ENCODE results near the gene CAMK1D. TPM values are rescaled to one million over a fixed set of nuclear protein-coding genes. Genes with fewer than 3 reads are reported as not detected.

Gene CAMK1D
- total and polyA plus RNA-seq, 2 donors, result 11.2 to 14.6 TPM

GRCh38 chr10:12561307-12561706 is 212.0 kb downstream of the CAMK1D start:
- Histone ChIP-seq H3K9me3 (ENCODE audit: control insufficient read depth in 2 of 2, insufficient read depth in 1 of 2, low read length in 1 of 2) (no peaks in the 10 kb centered on the region), H3K27ac (ENCODE audit: low read depth in 1 of 2, low read length in 1 of 2) (no peak overlapping the region), H3K4me3 (ENCODE audit: low read length in 2 of 2) (no peak overlapping the region), H3K36me3 (ENCODE audit: control insufficient read depth in 2 of 2, insufficient read depth in 2 of 2, low read length in 1 of 2) (peaks cover 0 to 2% of the 10 kb centered on the region in 2 donors), H3K4me1 (ENCODE audit: control insufficient read depth in 2 of 2, insufficient read depth in 2 of 2, low read length in 2 of 2) (peaks cover 0 to 8% of the 10 kb centered on the region in 2 donors), H3K27me3 (ENCODE audit: control insufficient read depth in 2 of 2, insufficient read depth in 1 of 2, low read length in 1 of 2) (no peaks in the 10 kb centered on the region)
- WGBS, result 93% methylated on average over 8 of the region's 8 CpGs
- no peak for DNase-seq (ENCODE audit: low read depth in 6 of 9, low spot score in 9 of 9)

- H3K27me3 ChIP-seq (ENCODE audit: control insufficient read depth in 2 of 2, insufficient read depth in 1 of 2, low read length in 1 of 2), result no peaks in the 10 kb centered on the region
- no peak overlapping the region for H3K4me3 ChIP-seq (ENCODE audit: low read length in 2 of 2)
- peaks cover 0 to 2% of the 10 kb centered on the region in 2 donors for H3K36me3 ChIP-seq (ENCODE audit: control insufficient read depth in 2 of 2, insufficient read depth in 2 of 2, low read length in 1 of 2)
- no peaks in the 10 kb centered on the region for H3K9me3 ChIP-seq (ENCODE audit: control insufficient read depth in 2 of 2, insufficient read depth in 1 of 2, low read length in 1 of 2)
- no peak overlapping the region for H3K27ac ChIP-seq (ENCODE audit: low read depth in 1 of 2, low read length in 1 of 2)
- H3K4me1 ChIP-seq (ENCODE audit: control insufficient read depth in 2 of 2, insufficient read depth in 2 of 2, low read length in 2 of 2), result peaks cover 0 to 11% of the 10 kb centered on the region in 2 donors
- no peak for DNase-seq (ENCODE audit: low read depth in 6 of 9, low spot score in 9 of 9)
Measured at GRCh38 chr10:12561720-12562119, 212.4 kb downstream of the CAMK1D start.

- peaks cover 0 to 2% of the 10 kb centered on the region in 2 donors for H3K36me3 ChIP-seq (ENCODE audit: control insufficient read depth in 2 of 2, insufficient read depth in 2 of 2, low read length in 1 of 2)
- WGBS, result 98% methylated on average over 3 of the region's 3 CpGs
Measured at GRCh38 chr10:12563489-12563888, 214.1 kb downstream of the CAMK1D start.

DNA sequence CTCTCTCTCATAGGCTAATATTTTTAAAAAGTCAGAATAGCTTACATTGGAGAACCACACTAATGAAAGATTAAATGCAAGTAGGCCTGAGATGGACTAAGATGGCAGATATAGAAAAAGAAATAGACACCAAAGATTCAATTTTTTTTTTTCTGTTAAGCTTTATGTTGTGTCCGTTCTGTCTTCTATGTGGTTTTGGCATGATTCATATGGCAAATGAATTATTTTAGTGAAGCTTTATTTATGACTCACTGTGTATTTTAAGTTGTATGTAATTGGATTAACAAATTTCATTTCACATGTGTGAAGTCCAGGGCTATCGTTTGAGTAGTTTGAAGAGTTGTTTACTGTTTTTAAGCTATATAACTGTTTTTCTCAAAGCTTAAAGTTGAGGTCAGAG is 214.8 kb downstream of the CAMK1D start:
- 83% methylated on average over 2 of the region's 2 CpGs for WGBS
- no peak overlapping the region for H3K4me3 ChIP-seq (ENCODE audit: low read length in 2 of 2)
- no peaks in the 10 kb centered on the region for H3K27me3 ChIP-seq (ENCODE audit: control insufficient read depth in 2 of 2, insufficient read depth in 1 of 2, low read length in 1 of 2)
- H3K36me3 ChIP-seq (ENCODE audit: control insufficient read depth in 2 of 2, insufficient read depth in 2 of 2, low read length in 1 of 2), result peaks cover 0 to 2% of the 10 kb centered on the region in 2 donors
- H3K4me1 ChIP-seq (ENCODE audit: control insufficient read depth in 2 of 2, insufficient read depth in 2 of 2, low read length in 2 of 2), result peaks cover 0 to 25% of the 10 kb centered on the region in 2 donors
- no peak for DNase-seq (ENCODE audit: low read depth in 6 of 9, low spot score in 9 of 9)
- no peaks in the 10 kb centered on the region for H3K9me3 ChIP-seq (ENCODE audit: control insufficient read depth in 2 of 2, insufficient read depth in 1 of 2, low read length in 1 of 2)
- H3K27ac ChIP-seq (ENCODE audit: low read depth in 1 of 2, low read length in 1 of 2), result no peak overlapping the region

More at GRCh38 chr10:12563489-12563888, 214.1 kb downstream of the CAMK1D start:
- Histone ChIP-seq H3K27ac (ENCODE audit: low read depth in 1 of 2, low read length in 1 of 2) (no peak overlapping the region), H3K9me3 (ENCODE audit: control insufficient read depth in 2 of 2, insufficient read depth in 1 of 2, low read length in 1 of 2) (no peaks in the 10 kb centered on the region), H3K4me3 (ENCODE audit: low read length in 2 of 2) (no peak overlapping the region), H3K27me3 (ENCODE audit: control insufficient read depth in 2 of 2, insufficient read depth in 1 of 2, low read length in 1 of 2) (no peaks in the 10 kb centered on the region), H3K4me1 (ENCODE audit: control insufficient read depth in 2 of 2, insufficient read depth in 2 of 2, low read length in 2 of 2) (peaks cover 0 to 22% of the 10 kb centered on the region in 2 donors)
- no peak for DNase-seq (ENCODE audit: low read depth in 6 of 9, low spot score in 9 of 9)

DNA sequence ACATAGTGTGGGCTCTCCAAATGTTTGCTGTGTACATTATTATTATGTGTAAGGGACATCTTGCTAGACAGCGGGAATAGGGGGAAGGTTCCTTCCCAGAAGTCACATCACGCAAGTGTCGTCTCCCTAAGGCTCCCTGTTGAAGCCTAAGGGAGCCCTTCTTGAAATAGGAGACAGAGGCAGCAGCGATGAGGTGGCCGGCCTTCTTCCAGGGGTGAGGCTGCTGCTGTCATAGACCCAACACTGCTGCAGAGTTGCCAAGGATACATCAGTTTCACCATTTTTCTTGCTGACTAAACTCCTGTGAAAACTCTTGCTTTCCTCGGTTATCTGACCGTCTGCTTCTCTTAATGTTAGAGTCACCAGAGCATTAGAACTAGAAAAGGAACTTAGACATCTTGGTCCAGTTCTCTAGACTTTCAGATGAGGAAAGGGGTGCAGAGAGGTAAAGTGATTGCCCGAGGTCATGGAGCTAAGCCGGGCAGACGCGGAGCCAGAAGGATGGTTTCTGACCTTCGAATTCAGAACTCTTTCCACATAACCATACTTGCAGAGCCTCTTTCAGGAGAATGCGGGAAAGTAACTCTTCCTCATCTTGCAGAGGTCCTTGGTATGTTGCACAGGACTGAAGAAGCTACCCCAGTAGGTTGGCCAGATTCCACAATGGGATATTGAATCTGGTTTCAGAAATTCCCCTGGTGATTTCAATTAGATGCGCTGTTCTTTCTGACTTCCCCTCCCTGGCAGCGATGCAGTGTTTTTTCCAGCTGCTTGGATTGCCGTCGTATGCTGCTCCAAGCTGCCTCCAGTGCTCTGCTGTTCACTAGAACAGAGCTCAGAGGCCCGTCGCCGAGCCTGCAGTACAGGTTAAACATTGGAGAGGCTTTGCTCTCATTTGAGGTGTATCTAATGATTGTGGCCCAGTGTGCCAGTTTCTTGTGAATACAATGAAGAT is 217.1 kb downstream of the CAMK1D start:
- Histone ChIP-seq H3K4me1 (ENCODE audit: control insufficient read depth in 2 of 2, insufficient read depth in 2 of 2, low read length in 2 of 2) (peaks cover 0 to 21% of the 10 kb centered on the region in 2 donors), H3K27me3 (ENCODE audit: control insufficient read depth in 2 of 2, insufficient read depth in 1 of 2, low read length in 1 of 2) (no peaks in the 10 kb centered on the region), H3K4me3 (ENCODE audit: low read length in 2 of 2) (no peak overlapping the region), H3K36me3 (ENCODE audit: control insufficient read depth in 2 of 2, insufficient read depth in 2 of 2, low read length in 1 of 2) (no peaks in the 10 kb centered on the region), H3K27ac (ENCODE audit: low read depth in 1 of 2, low read length in 1 of 2) (peak overlapping the region in 1 of 2 donors; percentile 28), H3K9me3 (ENCODE audit: control insufficient read depth in 2 of 2, insufficient read depth in 1 of 2, low read length in 1 of 2) (peaks cover 0 to 7% of the 10 kb centered on the region in 2 donors)
- no peak for DNase-seq (ENCODE audit: low read depth in 6 of 9, low spot score in 9 of 9)
- 94% methylated on average over 20 of the region's 20 CpGs for WGBS

- no peaks in the 10 kb centered on the region for H3K36me3 ChIP-seq (ENCODE audit: control insufficient read depth in 2 of 2, insufficient read depth in 2 of 2, low read length in 1 of 2)
- peaks cover 0 to 7% of the 10 kb centered on the region in 2 donors for H3K9me3 ChIP-seq (ENCODE audit: control insufficient read depth in 2 of 2, insufficient read depth in 1 of 2, low read length in 1 of 2)
- no peak overlapping the region for H3K27ac ChIP-seq (ENCODE audit: low read depth in 1 of 2, low read length in 1 of 2)
- WGBS, result 84% methylated on average over 7 of the region's 7 CpGs
- no peak for DNase-seq (ENCODE audit: low read depth in 6 of 9, low spot score in 9 of 9)
- no peaks in the 10 kb centered on the region for H3K27me3 ChIP-seq (ENCODE audit: control insufficient read depth in 2 of 2, insufficient read depth in 1 of 2, low read length in 1 of 2)
- peaks cover 0 to 25% of the 10 kb centered on the region in 2 donors for H3K4me1 ChIP-seq (ENCODE audit: control insufficient read depth in 2 of 2, insufficient read depth in 2 of 2, low read length in 2 of 2)
- H3K4me3 ChIP-seq (ENCODE audit: low read length in 2 of 2), result no peak overlapping the region
Measured at GRCh38 chr10:12568391-12569009, 219.2 kb downstream of the CAMK1D start.

DNA sequence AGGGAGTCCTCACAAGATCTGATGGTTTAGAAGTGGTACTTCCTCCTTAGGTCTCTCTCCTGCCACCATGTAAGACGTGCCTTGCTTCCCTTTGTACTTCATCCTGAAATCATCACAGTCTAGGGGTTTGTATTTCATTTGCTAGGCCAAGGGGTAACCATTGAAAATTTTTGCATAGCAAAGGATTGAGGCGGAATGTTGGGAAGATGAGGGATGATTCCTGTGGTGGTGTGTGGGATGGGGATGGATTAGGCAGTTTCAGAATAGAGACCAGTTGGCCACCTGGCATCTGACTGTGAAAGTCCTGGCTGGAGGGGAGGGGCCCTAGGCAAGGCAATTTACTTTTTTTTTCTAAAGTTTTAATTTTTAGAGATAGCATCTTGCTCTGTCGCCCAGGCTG is 222.9 kb downstream of the CAMK1D start:
- no peaks in the 10 kb centered on the region for H3K36me3 ChIP-seq (ENCODE audit: control insufficient read depth in 2 of 2, insufficient read depth in 2 of 2, low read length in 1 of 2)
- no peak overlapping the region for H3K4me3 ChIP-seq (ENCODE audit: low read length in 2 of 2)
- no peaks in the 10 kb centered on the region for H3K27me3 ChIP-seq (ENCODE audit: control insufficient read depth in 2 of 2, insufficient read depth in 1 of 2, low read length in 1 of 2)
- no peak for DNase-seq (ENCODE audit: low read depth in 6 of 9, low spot score in 9 of 9)
- WGBS, result 70% methylated on average over 3 of the region's 3 CpGs
- peaks cover 2 to 15% of the 10 kb centered on the region in 2 donors for H3K9me3 ChIP-seq (ENCODE audit: control insufficient read depth in 2 of 2, insufficient read depth in 1 of 2, low read length in 1 of 2)
- H3K27ac ChIP-seq (ENCODE audit: low read depth in 1 of 2, low read length in 1 of 2), result no peak overlapping the region
- H3K4me1 ChIP-seq (ENCODE audit: control insufficient read depth in 2 of 2, insufficient read depth in 2 of 2, low read length in 2 of 2), result peaks cover 0 to 13% of the 10 kb centered on the region in 2 donors

DNA sequence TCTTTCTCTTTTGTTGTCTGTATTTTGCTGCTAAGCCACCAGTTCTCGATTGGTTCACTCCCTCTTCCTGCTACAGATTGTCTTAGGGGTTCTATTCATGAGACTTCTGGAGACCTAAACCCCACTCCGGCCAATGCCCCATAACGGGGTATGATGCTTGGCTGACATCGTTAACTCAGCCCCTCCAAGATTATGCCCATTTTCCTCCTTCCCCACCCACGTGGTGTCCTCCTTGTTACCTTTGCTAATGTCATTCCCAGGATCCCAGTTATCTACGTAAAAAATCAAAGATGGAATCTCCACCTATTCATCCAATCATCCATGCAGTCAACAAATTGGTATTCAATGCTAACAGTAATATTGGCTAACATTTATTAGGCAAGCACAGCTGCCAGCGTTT is 228.3 kb downstream of the CAMK1D start:
- H3K36me3 ChIP-seq (ENCODE audit: control insufficient read depth in 2 of 2, insufficient read depth in 2 of 2, low read length in 1 of 2), result peaks cover 0 to 4% of the 10 kb centered on the region in 2 donors
- WGBS, result 97% methylated on average over 7 of the region's 7 CpGs
- peaks cover 10% of the 10 kb centered on the region in 2 donors for H3K4me1 ChIP-seq (ENCODE audit: control insufficient read depth in 2 of 2, insufficient read depth in 2 of 2, low read length in 2 of 2)
- no peaks in the 10 kb centered on the region for H3K27me3 ChIP-seq (ENCODE audit: control insufficient read depth in 2 of 2, insufficient read depth in 1 of 2, low read length in 1 of 2)
- H3K9me3 ChIP-seq (ENCODE audit: control insufficient read depth in 2 of 2, insufficient read depth in 1 of 2, low read length in 1 of 2), result peaks cover 2 to 13% of the 10 kb centered on the region in 2 donors
- no peak for DNase-seq (ENCODE audit: low read depth in 6 of 9, low spot score in 9 of 9)
- no peak overlapping the region for H3K4me3 ChIP-seq (ENCODE audit: low read length in 2 of 2)
- no peak overlapping the region for H3K27ac ChIP-seq (ENCODE audit: low read depth in 1 of 2, low read length in 1 of 2)

Measured in thymus (tissue), 11 donors.